HCT116 (cell line): ENCODE data around the gene PRKCH. TPM values are rescaled to one million over a fixed set of nuclear protein-coding genes. Genes with fewer than 3 reads are reported as not detected.

Experiments used
- ATAC-seq: fragments of 200-7000 bp; cut with Tn5 transposase; 2 replicates; pipeline ENCODE4 v1.9.1; 2020; ENCODE audit warnings: mild to moderate bottlenecking, moderate library complexity
- BruUV-seq: library from RNA; stranded (reverse); fragments of 400-500 nt; replicated peaks from 2 replicates; lab custom pipeline; 2021; lab: Mats Ljungman, UMichigan
- CTCF ChIA-PET: fragments of 300-600 bp; sonication (Branson Sonifier 250); formaldehyde crosslinking; loops from one replicate; lab custom pipeline; 2021; ENCODE audit warnings: antibody characterized with exemption; lab: Charles Lee
- POLR2A ChIA-PET: fragments of 300-600, 350-600 bp; sonication (Branson Sonifier 250); formaldehyde crosslinking; loops from one replicate; lab custom pipeline; 2021; ENCODE audit warnings: antibody characterized with exemption; lab: Charles Lee
- RAD21 ChIA-PET, 2 experiments: fragments of 300-600 bp; sonication (Branson Sonifier 250); formaldehyde crosslinking; loops; one replicate each; lab custom pipeline; 2023; ENCODE audit warnings: low total read pairs in 2 of 2; ENCODE audit not compliant: uncharacterized antibody in 2 of 2, unreplicated experiment in 2 of 2, low non-redundant PET in 1 of 2; lab: Charles Lee
- DNase-seq: peaks from one replicate; pipeline ENCODE4 v3.0.0-alpha.2; 2010; ENCODE audit warnings: low read depth, low spot score
- H2AFZ ChIP-seq: fragments of 200-600 bp; shearing (Covaris generic), sonication (generic); 2 replicates; pipeline ENCODE4 v1.6.1; 2017; ENCODE audit warnings: low read depth, mixed run types, mixed read lengths, antibody characterized with exemption, low read length; ENCODE audit not compliant: poor library complexity, severe bottlenecking
- H3K27ac ChIP-seq: 2 replicates; pipeline ENCODE4 v1.5.1; 2012; ENCODE audit warnings: low read depth, low read length
- H3K27me3 ChIP-seq: fragments of 200-600 bp; sonication (generic); 2 replicates; pipeline ENCODE4 v1.6.1; 2016; ENCODE audit warnings: mixed run types, low read length, mixed read lengths; ENCODE audit not compliant: insufficient read depth
- H3K36me3 ChIP-seq, 2 experiments: fragments of 200-500 bp in 1 of 2; fragments of 200-600 bp in 1 of 2; sonication (Bioruptor generic) in 1 of 2; sonication (generic) in 1 of 2; 2 replicates each; pipeline versions ENCODE4 v1.5.1 to v1.6.1; 2014 to 2016; ENCODE audit warnings: low read length in 2 of 2, inconsistent platforms in 1 of 2, mixed read lengths in 1 of 2, mixed run types in 1 of 2; ENCODE audit not compliant: insufficient read depth in 2 of 2, control insufficient read depth in 1 of 2
- H3K4me1 ChIP-seq, 2 experiments: fragments of 200-600 bp in 1 of 2; sonication (generic) in 1 of 2; 2 replicates each; pipeline versions ENCODE4 v1.5.1 to v1.6.1; 2012 to 2017; ENCODE audit warnings: low read length in 2 of 2, inconsistent platforms in 1 of 2, mild to moderate bottlenecking in 1 of 2, mixed read lengths in 1 of 2, mixed run types in 1 of 2, moderate library complexity in 1 of 2; ENCODE audit not compliant: insufficient read depth in 2 of 2, control insufficient read depth in 1 of 2
- H3K4me2 ChIP-seq: fragments of 200-600 bp; sonication (generic); 2 replicates; pipeline ENCODE4 v1.6.1; 2017; ENCODE audit warnings: mixed run types, low read length, mixed read lengths
- H3K4me3 ChIP-seq, 2 experiments: fragments of 200-600 bp in 1 of 2; sonication (generic) in 1 of 2; replicated peaks in 1 of 2; 2 replicates each; pipeline ENCODE4 v1.5.1; 2011 to 2016; ENCODE audit warnings: low read length in 2 of 2, control low read depth in 1 of 2, low read depth in 1 of 2, mild to moderate bottlenecking in 1 of 2, mixed read lengths in 1 of 2, mixed run types in 1 of 2
- H3K79me2 ChIP-seq: fragments of 200-600 bp; sonication (generic); 2 replicates; pipeline ENCODE4 v1.6.1; 2017; ENCODE audit warnings: mild to moderate bottlenecking, mixed run types, low read length, moderate library complexity, mixed read lengths; ENCODE audit not compliant: insufficient read depth
- H3K9ac ChIP-seq: fragments of 200-600 bp; sonication (generic); 2 replicates; pipeline ENCODE4 v1.6.1; 2016; ENCODE audit warnings: low read length, mixed read lengths
- H3K9me2 ChIP-seq: fragments of 200-600 bp; sonication (generic), shearing (Covaris generic); 2 replicates; pipeline ENCODE4 v1.6.1; 2017; ENCODE audit warnings: mixed run types, mild to moderate bottlenecking, moderate library complexity; ENCODE audit not compliant: insufficient read depth
- H3K9me3 ChIP-seq, 2 experiments: fragments of 200-500 bp in 1 of 2; fragments of 200-600 bp in 1 of 2; sonication (Bioruptor generic) in 1 of 2; sonication (generic) in 1 of 2; 2 replicates each; pipeline ENCODE4 v1.6.1; 2014 to 2017; ENCODE audit warnings: low read length in 2 of 2, mixed read lengths in 2 of 2, inconsistent platforms in 1 of 2, low read depth in 1 of 2, mild to moderate bottlenecking in 1 of 2, mixed run types in 1 of 2, moderate library complexity in 1 of 2; ENCODE audit not compliant: control insufficient read depth in 1 of 2, insufficient read depth in 1 of 2
- H4K20me1 ChIP-seq: fragments of 200-600 bp; sonication (generic), shearing (Covaris generic); 2 replicates; pipeline ENCODE4 v1.6.1; 2017; ENCODE audit warnings: mixed run types, mild to moderate bottlenecking, moderate library complexity; ENCODE audit not compliant: insufficient read depth
- CBX3 ChIP-seq: IDR thresholded peaks from 2 replicates; pipeline ENCODE4 v1.6.1; 2012; ENCODE audit warnings: low read depth
- CEBPB ChIP-seq: IDR thresholded peaks from 2 replicates; pipeline ENCODE4 v1.6.1; 2012; ENCODE audit warnings: low read depth
- ELF1 ChIP-seq: IDR thresholded peaks from 2 replicates; pipeline ENCODE4 v1.6.1; 2012; ENCODE audit warnings: low read depth, borderline replicate concordance
- EZH2 ChIP-seq: fragments of 200-600 bp; sonication (generic); IDR thresholded peaks from 2 replicates; pipeline ENCODE4 v1.6.1; 2017; ENCODE audit warnings: antibody characterized with exemption, mixed run types
- EZH2phosphoT487 ChIP-seq: fragments of 200-600 bp; IDR thresholded peaks from 2 replicates; pipeline ENCODE4 v1.6.1; 2018; ENCODE audit warnings: antibody characterized with exemption, borderline replicate concordance
- FOSL1 ChIP-seq: IDR thresholded peaks from 2 replicates; pipeline ENCODE4 v1.6.1; 2012; ENCODE audit warnings: low read depth
- JUND ChIP-seq: IDR thresholded peaks from 2 replicates; pipeline ENCODE4 v1.6.1; 2012
- POLR2A ChIP-seq: IDR thresholded peaks from 2 replicates; pipeline ENCODE4 v1.7.0; 2011; ENCODE audit warnings: borderline replicate concordance; ENCODE audit not compliant: insufficient read depth, insufficient read length; ENCODE audit errors: extremely low read depth
- POLR2AphosphoS5 ChIP-seq: IDR thresholded peaks from 2 replicates; pipeline ENCODE4 v1.6.1; 2011; ENCODE audit warnings: mild to moderate bottlenecking, low read depth, low read length, moderate library complexity
- SP1 ChIP-seq: IDR thresholded peaks from 2 replicates; pipeline ENCODE4 v1.6.1; 2012; ENCODE audit warnings: low read depth
- SRF ChIP-seq: IDR thresholded peaks from 2 replicates; pipeline ENCODE4 v1.6.1; 2012; ENCODE audit warnings: low read depth
- TCF7L2 ChIP-seq: IDR thresholded peaks from 2 replicates; pipeline ENCODE4 v1.7.0; 2011; ENCODE audit warnings: borderline replicate concordance, inconsistent platforms; ENCODE audit not compliant: insufficient read depth, insufficient read length; ENCODE audit errors: extremely low read depth
- YY1 ChIP-seq: IDR thresholded peaks from 2 replicates; pipeline ENCODE4 v1.6.1; 2011; ENCODE audit warnings: low read length, low read depth, moderate library complexity, mild to moderate bottlenecking; ENCODE audit not compliant: insufficient replicate concordance; ENCODE audit errors: extremely low read depth
- intact Hi-C: fragments of 100-400 bp; cut with micrococcal nuclease; formaldehyde crosslinking; loops from 2 replicates; pipeline ENCODE4 v1.10.0; 2022
- total RNA-seq: library from RNA; stranded (reverse); gene quantifications from one replicate; pipeline ENCODE4 v1.2.1, GENCODE V29; 2021; ENCODE audit not compliant: unreplicated experiment
- TF ChIP-seq, protein P1 (sequence below), 3 experiments: fragments of 200-600 bp in 1 of 3; sonication (generic) in 1 of 3; IDR thresholded peaks in 2 of 3; conservative IDR thresholded peaks in 1 of 3; 2 replicates each; pipeline ENCODE4 v1.5.1; 2012 to 2017; ENCODE audit warnings: low read depth in 2 of 3, low read length in 2 of 3, antibody characterized with exemption in 1 of 3, borderline replicate concordance in 1 of 3, control low read depth in 1 of 3, mild to moderate bottlenecking in 1 of 3, mixed read lengths in 1 of 3, mixed run types in 1 of 3, moderate library complexity in 1 of 3; ENCODE audit not compliant: insufficient read depth in 1 of 3
- TF ChIP-seq, protein P2 (sequence below): IDR thresholded peaks from 2 replicates; pipeline ENCODE4 v1.6.1; 2012
- TF ChIP-seq, protein P3 (sequence below): IDR thresholded peaks from 2 replicates; pipeline ENCODE4 v1.6.1; 2011; ENCODE audit warnings: mild to moderate bottlenecking, low read length, moderate library complexity; ENCODE audit not compliant: insufficient replicate concordance; ENCODE audit errors: extremely low read depth

PRKCH gene
- total RNA-seq, 1 experiment from 2014 or later, result 16.6 TPM

DNA sequence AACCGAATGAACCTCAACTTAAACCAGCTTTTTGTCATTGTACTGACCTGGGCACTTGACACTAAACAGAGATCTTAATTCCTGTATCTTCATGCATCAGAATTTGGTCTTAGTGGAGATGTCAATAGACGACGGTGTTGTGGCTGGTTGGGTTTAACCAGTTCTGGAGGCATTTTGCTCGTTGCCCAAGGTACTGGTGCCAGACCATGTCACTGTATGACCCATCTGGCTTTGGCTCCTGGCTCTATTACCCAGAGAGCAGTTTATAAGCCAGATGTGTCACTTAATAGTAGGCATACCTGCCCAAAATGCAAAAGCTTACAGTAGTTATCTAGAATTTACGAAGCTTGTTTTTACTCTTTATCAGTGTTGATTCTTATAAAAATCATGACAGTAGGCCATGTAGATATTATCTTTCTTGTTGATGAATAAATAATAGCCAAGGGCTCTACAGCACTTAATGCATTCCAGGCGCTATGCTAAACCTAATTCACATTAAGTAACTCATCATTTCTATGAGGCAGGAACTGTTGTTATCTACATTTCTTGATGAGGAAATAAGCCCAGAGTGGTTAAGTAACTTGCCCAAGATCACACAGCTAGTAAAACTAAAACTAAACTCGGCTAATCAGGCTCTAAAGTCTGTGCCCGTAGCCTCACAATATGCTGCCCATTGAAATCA, 194.2 kb downstream of the PRKCH start:
- peaks cover 36 to 58% of the 10 kb centered on the region in 2 experiments for H3K4me1 ChIP-seq
- intact Hi-C loops, result no loop called here

DNA sequence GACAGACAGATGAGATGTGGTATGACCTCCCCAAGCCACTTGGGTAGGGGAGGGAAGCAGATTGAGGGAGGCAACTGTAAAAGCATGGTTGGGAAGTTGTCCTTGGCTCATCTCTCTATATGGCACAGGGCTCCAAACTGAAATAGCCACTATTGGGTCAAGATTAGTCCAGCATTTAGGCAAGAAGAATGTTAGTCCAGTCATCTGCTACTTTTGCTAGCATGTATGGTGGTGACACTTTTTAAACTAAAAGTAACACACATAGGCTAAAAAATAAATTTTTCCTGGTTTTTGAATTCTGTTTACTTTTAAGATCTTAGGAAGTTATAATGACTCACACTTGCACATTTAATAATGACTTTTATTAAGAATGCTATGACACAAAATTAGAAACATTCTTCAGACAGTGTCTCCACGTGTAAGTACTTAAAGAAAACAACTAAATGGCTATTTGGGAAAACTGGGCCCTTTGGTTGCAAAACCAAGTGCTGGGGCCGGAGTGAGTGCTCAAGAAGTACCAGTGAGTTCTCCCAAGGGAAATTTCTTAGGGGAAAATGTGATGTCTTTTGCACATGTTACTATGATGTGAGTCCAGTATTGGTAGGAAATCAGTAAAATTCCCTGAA, 194.9 kb downstream of the PRKCH start:
- intact Hi-C loops, result no loop called here
- CTCF ChIA-PET, result no interaction called here
- no peaks in the 10 kb centered on the region for H3K9me2 ChIP-seq
- H3K9ac ChIP-seq, result no peak overlapping the region
- H3K4me3 ChIP-seq, result no peak overlapping the region
- no peak overlapping the region for H3K27ac ChIP-seq
- H3K9me3 ChIP-seq, result no peaks in the 10 kb centered on the region
- no TSS peak for BruUV-seq
- ATAC-seq (no peak), DNase-seq (no peak)
- no peaks in the 10 kb centered on the region for H3K36me3 ChIP-seq
- H4K20me1 ChIP-seq, result no peaks in the 10 kb centered on the region
- H3K4me1 ChIP-seq, result peaks cover 30 to 52% of the 10 kb centered on the region in 2 experiments
- H3K4me2 ChIP-seq, result no peak overlapping the region
- no peaks in the 10 kb centered on the region for H3K79me2 ChIP-seq
- POLR2A ChIA-PET, result no interaction called here
- H2AFZ ChIP-seq, result no peak overlapping the region
- no peaks in the 10 kb centered on the region for H3K27me3 ChIP-seq
- RAD21 ChIA-PET, result no interaction called here
- no peak for TF ChIP-seq ELF1
- TF ChIP-seq YY1, result no peak
- TF ChIP-seq CBX3, result no peak
- TF ChIP-seq, protein P1, sequence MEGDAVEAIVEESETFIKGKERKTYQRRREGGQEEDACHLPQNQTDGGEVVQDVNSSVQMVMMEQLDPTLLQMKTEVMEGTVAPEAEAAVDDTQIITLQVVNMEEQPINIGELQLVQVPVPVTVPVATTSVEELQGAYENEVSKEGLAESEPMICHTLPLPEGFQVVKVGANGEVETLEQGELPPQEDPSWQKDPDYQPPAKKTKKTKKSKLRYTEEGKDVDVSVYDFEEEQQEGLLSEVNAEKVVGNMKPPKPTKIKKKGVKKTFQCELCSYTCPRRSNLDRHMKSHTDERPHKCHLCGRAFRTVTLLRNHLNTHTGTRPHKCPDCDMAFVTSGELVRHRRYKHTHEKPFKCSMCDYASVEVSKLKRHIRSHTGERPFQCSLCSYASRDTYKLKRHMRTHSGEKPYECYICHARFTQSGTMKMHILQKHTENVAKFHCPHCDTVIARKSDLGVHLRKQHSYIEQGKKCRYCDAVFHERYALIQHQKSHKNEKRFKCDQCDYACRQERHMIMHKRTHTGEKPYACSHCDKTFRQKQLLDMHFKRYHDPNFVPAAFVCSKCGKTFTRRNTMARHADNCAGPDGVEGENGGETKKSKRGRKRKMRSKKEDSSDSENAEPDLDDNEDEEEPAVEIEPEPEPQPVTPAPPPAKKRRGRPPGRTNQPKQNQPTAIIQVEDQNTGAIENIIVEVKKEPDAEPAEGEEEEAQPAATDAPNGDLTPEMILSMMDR (IDR thresholded peaks at IDR 0.05 in 2 of 3, conservative IDR thresholded peaks at IDR 0.05 in 1 of 3; ENCODE audit: borderline replicate concordance in 1 of 3, insufficient read depth in 1 of 3, low read depth in 2 of 3, low read length in 2 of 3), result no peak
- TF ChIP-seq SRF, result no peak
- TF ChIP-seq, protein P2, sequence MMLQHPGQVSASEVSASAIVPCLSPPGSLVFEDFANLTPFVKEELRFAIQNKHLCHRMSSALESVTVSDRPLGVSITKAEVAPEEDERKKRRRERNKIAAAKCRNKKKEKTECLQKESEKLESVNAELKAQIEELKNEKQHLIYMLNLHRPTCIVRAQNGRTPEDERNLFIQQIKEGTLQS, result no peak
- TF ChIP-seq, protein P3, sequence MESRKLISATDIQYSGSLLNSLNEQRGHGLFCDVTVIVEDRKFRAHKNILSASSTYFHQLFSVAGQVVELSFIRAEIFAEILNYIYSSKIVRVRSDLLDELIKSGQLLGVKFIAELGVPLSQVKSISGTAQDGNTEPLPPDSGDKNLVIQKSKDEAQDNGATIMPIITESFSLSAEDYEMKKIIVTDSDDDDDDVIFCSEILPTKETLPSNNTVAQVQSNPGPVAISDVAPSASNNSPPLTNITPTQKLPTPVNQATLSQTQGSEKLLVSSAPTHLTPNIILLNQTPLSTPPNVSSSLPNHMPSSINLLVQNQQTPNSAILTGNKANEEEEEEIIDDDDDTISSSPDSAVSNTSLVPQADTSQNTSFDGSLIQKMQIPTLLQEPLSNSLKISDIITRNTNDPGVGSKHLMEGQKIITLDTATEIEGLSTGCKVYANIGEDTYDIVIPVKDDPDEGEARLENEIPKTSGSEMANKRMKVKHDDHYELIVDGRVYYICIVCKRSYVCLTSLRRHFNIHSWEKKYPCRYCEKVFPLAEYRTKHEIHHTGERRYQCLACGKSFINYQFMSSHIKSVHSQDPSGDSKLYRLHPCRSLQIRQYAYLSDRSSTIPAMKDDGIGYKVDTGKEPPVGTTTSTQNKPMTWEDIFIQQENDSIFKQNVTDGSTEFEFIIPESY, result no peak
- TF ChIP-seq SP1, result no peak
- no peak for TF ChIP-seq EZH2phosphoT487
- no peak for TF ChIP-seq POLR2AphosphoS5
- no peak for TF ChIP-seq POLR2A
- TF ChIP-seq EZH2, result no peak

More for the DNA sequence above, 194.2 kb downstream of the PRKCH start:
- Histone ChIP-seq H3K9ac (no peak overlapping the region), H3K27me3 (no peaks in the 10 kb centered on the region), H3K36me3 (no peaks in the 10 kb centered on the region), H2AFZ (no peak overlapping the region), H3K9me2 (no peaks in the 10 kb centered on the region)
- DNase-seq, result no peak
- no peak for TF ChIP-seq FOSL1
- no peak for TF ChIP-seq TCF7L2
- TF ChIP-seq ELF1, result no peak
- TF ChIP-seq CBX3, result no peak
- no peak for TF ChIP-seq JUND
- TF ChIP-seq YY1, result no peak
- TF ChIP-seq CEBPB, result no peak
- TF ChIP-seq EZH2, result no peak
- TF ChIP-seq EZH2phosphoT487, result no peak
- no peak for TF ChIP-seq SP1
- TF ChIP-seq, all 23 proteins: peak for 0
- H3K9me3 ChIP-seq, result no peaks in the 10 kb centered on the region
- CTCF ChIA-PET, result no interaction called here
- RAD21 ChIA-PET, result no interaction called here
- no peak overlapping the region for H3K4me3 ChIP-seq
- POLR2A ChIA-PET, result no interaction called here
- ATAC-seq, result no peak
- no peak overlapping the region for H3K27ac ChIP-seq
- H3K4me2 ChIP-seq, result no peak overlapping the region
- no TSS peak for BruUV-seq
- no peaks in the 10 kb centered on the region for H4K20me1 ChIP-seq
- H3K79me2 ChIP-seq, result no peaks in the 10 kb centered on the region
